Mesendoderm (in vitro differentiated cells): Measurements from ENCODE around the gene UBXN10.

ENCODE experiments used
- DNase-seq: peaks from one replicate; pipeline ENCODE4 v3.0.0; 2013
- H2AK5ac ChIP-seq: 2 replicates; pipeline ENCODE4 v1.6.1; 2013; ENCODE audit warnings: low read length, inconsistent platforms
- H2BK120ac ChIP-seq: 2 replicates; pipeline ENCODE4 v1.6.1; 2013; ENCODE audit warnings: low read depth, mild to moderate bottlenecking, low read length, moderate library complexity, mixed read lengths
- H2BK15ac ChIP-seq: replicated peaks from 2 replicates; pipeline ENCODE4 v1.6.1; 2013; ENCODE audit warnings: low read depth, mild to moderate bottlenecking, moderate library complexity
- H2BK5ac ChIP-seq: 2 replicates; pipeline ENCODE4 v1.6.1; 2013; ENCODE audit warnings: low read length, inconsistent platforms
- H3K18ac ChIP-seq: 2 replicates; pipeline ENCODE4 v1.6.1; 2013; ENCODE audit warnings: mild to moderate bottlenecking, low read length, mixed read lengths
- H3K23ac ChIP-seq: one replicate; pipeline ENCODE4 v1.6.1; 2013; ENCODE audit warnings: low read length
- H3K27ac ChIP-seq: 2 replicates; pipeline ENCODE4 v1.5.1; 2013; ENCODE audit warnings: low read depth, mild to moderate bottlenecking, inconsistent platforms, low read length, moderate library complexity
- H3K27me3 ChIP-seq: 2 replicates; pipeline ENCODE4 v1.6.1; 2013; ENCODE audit warnings: low read length, control low read depth, mild to moderate bottlenecking, inconsistent platforms; ENCODE audit not compliant: insufficient read depth, poor library complexity
- H3K36me3 ChIP-seq: 2 replicates; pipeline ENCODE4 v1.6.1; 2013; ENCODE audit warnings: low read length, inconsistent platforms; ENCODE audit not compliant: control insufficient read depth, insufficient read depth
- H3K4ac ChIP-seq: one replicate; pipeline ENCODE4 v1.6.1; 2013; ENCODE audit warnings: low read depth, mild to moderate bottlenecking, low read length, moderate library complexity
- H3K4me1 ChIP-seq: 2 replicates; pipeline ENCODE4 v1.6.1; 2013; ENCODE audit warnings: low read depth, low read length, inconsistent platforms; ENCODE audit not compliant: control insufficient read depth
- H3K4me2 ChIP-seq: 2 replicates; pipeline ENCODE4 v1.6.1; 2013; ENCODE audit warnings: low read length
- H3K4me3 ChIP-seq: 2 replicates; pipeline ENCODE4 v1.5.1; 2013; ENCODE audit warnings: mild to moderate bottlenecking, low read length
- H3K56ac ChIP-seq: one replicate; pipeline ENCODE4 v1.6.1; 2013; ENCODE audit warnings: low read length
- H3K79me1 ChIP-seq: 2 replicates; pipeline ENCODE4 v1.6.1; 2013; ENCODE audit warnings: low read length, inconsistent platforms
- H3K79me2 ChIP-seq: 2 replicates; pipeline ENCODE4 v1.6.1; 2013; ENCODE audit warnings: mild to moderate bottlenecking, low read length; ENCODE audit not compliant: control insufficient read depth, insufficient read depth
- H3K9ac ChIP-seq: 2 replicates; pipeline ENCODE4 v1.6.1; 2013; ENCODE audit warnings: low read length, inconsistent platforms
- H4K5ac ChIP-seq: one replicate; pipeline ENCODE4 v1.6.1; 2013; ENCODE audit warnings: low read length
- H4K8ac ChIP-seq: one replicate; pipeline ENCODE4 v1.6.1; 2013; ENCODE audit warnings: low read depth, mild to moderate bottlenecking, control low read depth, low read length, moderate library complexity
- WGBS: extraction: QIAGEN DNeasy Blood & Tissue Kit; methylation state at CpG from one replicate; pipeline ENCODE4 v1.1.7; 2013; ENCODE audit warnings: low lambda C conversion rate, missing lambda C conversion rate; ENCODE audit not compliant: insufficient coverage; ENCODE audit errors: extremely low coverage; 5-methylcytosine and 5-hydroxymethylcytosine counted together

Gene UBXN10

DNA sequence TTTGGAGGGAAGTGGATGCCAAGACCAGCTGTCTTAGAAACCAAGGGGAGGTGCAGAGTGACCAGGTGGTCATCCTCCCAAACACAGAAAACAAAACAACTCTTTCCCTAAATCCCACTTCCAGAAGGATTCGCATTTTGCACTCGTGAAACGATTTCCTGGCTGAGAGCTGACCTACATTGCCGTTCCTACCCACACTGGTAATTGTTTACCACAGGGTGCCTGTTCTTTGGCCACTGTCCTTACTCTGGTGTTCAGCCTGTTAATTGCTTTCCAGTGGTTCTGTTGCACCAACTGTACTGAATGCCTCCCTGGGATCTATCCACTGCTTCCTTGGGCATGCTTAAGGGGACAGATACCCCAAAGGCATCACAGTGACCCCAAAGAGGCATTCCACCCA, 23.6 kb downstream of the UBXN10 start:
- no peak for DNase-seq
- Histone ChIP-seq H3K27me3 (no peaks in the 10 kb centered on the region), H3K36me3 (no peaks in the 10 kb centered on the region)

DNA sequence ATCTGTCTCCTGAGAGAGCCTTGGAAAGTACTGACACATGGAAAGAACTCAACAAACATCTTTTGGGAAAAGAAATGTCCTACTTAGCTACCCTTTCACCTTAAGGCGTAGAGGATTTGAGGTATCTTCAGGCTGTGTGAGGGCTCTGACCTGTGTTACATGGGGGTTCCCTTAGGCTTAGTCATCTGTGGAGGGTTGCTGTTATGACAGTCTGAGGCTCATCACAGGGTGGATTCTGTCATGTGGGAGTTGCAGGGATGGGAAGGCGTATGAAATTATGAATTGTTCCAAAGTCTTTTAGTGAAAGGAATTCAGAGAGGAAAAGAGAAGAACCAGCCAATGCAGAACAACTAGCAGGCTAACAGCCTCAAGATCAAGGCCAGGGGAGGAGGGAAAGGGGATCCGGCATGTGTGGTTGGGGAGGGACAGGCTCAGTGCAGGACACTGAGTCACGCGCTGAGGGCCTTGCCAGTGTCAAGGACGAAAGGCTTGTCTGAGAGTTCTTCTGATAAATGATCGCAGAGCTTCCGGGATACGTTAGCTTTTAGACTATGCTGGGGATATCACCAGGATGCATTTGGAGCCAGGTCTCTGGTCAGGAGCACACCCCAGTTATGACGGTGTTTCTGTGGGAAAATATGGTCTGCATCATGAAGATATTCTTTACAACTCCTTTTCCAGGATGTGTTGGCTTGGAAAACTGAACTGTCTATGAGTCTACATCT, 25.0 kb downstream of the UBXN10 start:
- H3K4me3 ChIP-seq, result no peak overlapping the region
- H3K56ac ChIP-seq, result no peak overlapping the region
- H4K5ac ChIP-seq, result no peak overlapping the region
- H3K79me1 ChIP-seq, result no peaks in the 10 kb centered on the region
- H4K8ac ChIP-seq, result no peak overlapping the region
- no peaks in the 10 kb centered on the region for H3K4me1 ChIP-seq
- no peaks in the 10 kb centered on the region for H3K27me3 ChIP-seq
- no peak overlapping the region for H3K27ac ChIP-seq
- H3K18ac ChIP-seq, result no peak overlapping the region
- WGBS, result no CpG with 5 or more reads among the region's 10 CpGs
- no peak overlapping the region for H3K4ac ChIP-seq
- no peak overlapping the region for H3K9ac ChIP-seq
- H2AK5ac ChIP-seq, result no peak overlapping the region
- no peak overlapping the region for H3K4me2 ChIP-seq
- H2BK5ac ChIP-seq, result no peak overlapping the region
- H3K23ac ChIP-seq, result no peak overlapping the region
- no peaks in the 10 kb centered on the region for H3K79me2 ChIP-seq
- no peak overlapping the region for H2BK120ac ChIP-seq
- no peaks in the 10 kb centered on the region for H3K36me3 ChIP-seq
- DNase-seq, result no peak
- H2BK15ac ChIP-seq, result no peak overlapping the region

More for the DNA sequence above, 23.6 kb downstream of the UBXN10 start:
- Histone ChIP-seq H3K9ac (no peak overlapping the region), H3K4me2 (no peak overlapping the region), H2BK15ac (no peak overlapping the region), H3K4ac (no peak overlapping the region), H3K79me2 (no peaks in the 10 kb centered on the region), H3K4me3 (no peak overlapping the region), H3K79me1 (no peaks in the 10 kb centered on the region), H3K4me1 (no peaks in the 10 kb centered on the region), H3K23ac (no peak overlapping the region), H3K56ac (no peak overlapping the region), H2BK120ac (no peak overlapping the region), H3K18ac (no peak overlapping the region), H4K8ac (no peak overlapping the region), H2AK5ac (no peak overlapping the region), H4K5ac (no peak overlapping the region), H3K27ac (no peak overlapping the region), H2BK5ac (no peak overlapping the region)
- no CpG with 5 or more reads among the region's 4 CpGs for WGBS

GRCh38 chr1:20211511-20211931, 25.6 kb downstream of the UBXN10 start:
- H4K5ac ChIP-seq, result no peak overlapping the region
- H3K4me2 ChIP-seq, result no peak overlapping the region
- no peak overlapping the region for H4K8ac ChIP-seq
- no peaks in the 10 kb centered on the region for H3K27me3 ChIP-seq
- no peak overlapping the region for H2AK5ac ChIP-seq
- no peaks in the 10 kb centered on the region for H3K36me3 ChIP-seq
- no peak overlapping the region for H3K9ac ChIP-seq
- no peak overlapping the region for H3K4ac ChIP-seq
- no peak overlapping the region for H2BK5ac ChIP-seq
- no peak overlapping the region for H3K4me3 ChIP-seq
- H3K79me1 ChIP-seq, result no peaks in the 10 kb centered on the region
- H2BK120ac ChIP-seq, result no peak overlapping the region
- no peaks in the 10 kb centered on the region for H3K79me2 ChIP-seq
- no peak overlapping the region for H3K23ac ChIP-seq
- no peak overlapping the region for H2BK15ac ChIP-seq
- no peak for DNase-seq
- no peak overlapping the region for H3K27ac ChIP-seq
- no peaks in the 10 kb centered on the region for H3K4me1 ChIP-seq
- WGBS, result no CpG with 5 or more reads among the region's 4 CpGs
- H3K56ac ChIP-seq, result no peak overlapping the region
- H3K18ac ChIP-seq, result no peak overlapping the region

DNA sequence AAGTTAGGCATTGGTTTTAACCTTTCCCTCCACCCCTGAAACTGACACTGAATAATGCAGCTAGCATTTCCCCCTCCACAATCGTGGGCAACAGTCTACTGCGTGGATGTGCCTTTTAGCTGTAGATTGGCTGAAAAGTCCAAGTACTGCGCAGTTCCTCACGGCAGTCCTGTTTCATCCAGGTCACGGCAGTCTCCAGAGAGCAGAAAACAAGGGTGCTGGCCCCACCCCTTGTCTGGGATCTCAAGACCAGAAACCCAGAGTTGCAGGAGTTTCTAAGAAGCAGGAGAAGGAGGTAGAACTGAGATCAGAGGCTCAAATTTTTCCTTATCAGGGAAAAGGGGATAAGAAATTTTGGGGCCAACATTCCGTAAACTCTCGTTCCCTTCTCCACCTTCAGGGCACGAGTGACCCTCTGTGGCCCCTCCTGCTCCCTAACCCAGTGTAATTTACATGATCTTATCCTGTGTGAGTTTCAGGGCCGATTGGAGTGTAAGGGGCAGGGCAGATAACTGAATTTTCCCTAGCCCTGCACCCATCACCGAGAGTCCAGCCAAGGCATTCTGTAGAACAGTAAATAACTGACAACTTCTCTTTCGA, 26.3 kb downstream of the UBXN10 start:
- Histone ChIP-seq H2BK120ac (no peak overlapping the region), H3K36me3 (no peaks in the 10 kb centered on the region), H3K9ac (no peak overlapping the region), H3K27me3 (no peaks in the 10 kb centered on the region), H2BK15ac (no peak overlapping the region), H2AK5ac (no peak overlapping the region), H3K23ac (no peak overlapping the region), H3K4me1 (no peaks in the 10 kb centered on the region), H3K79me1 (no peaks in the 10 kb centered on the region), H3K79me2 (no peaks in the 10 kb centered on the region), H4K8ac (no peak overlapping the region), H3K4me3 (no peak overlapping the region), H3K18ac (no peak overlapping the region), H2BK5ac (no peak overlapping the region), H4K5ac (no peak overlapping the region), H3K4me2 (no peak overlapping the region), H3K27ac (no peak overlapping the region), H3K4ac (no peak overlapping the region), H3K56ac (no peak overlapping the region)
- no CpG with 5 or more reads among the region's 11 CpGs for whole genome bisulfite sequencing
- DNase-seq, result no peak

DNA sequence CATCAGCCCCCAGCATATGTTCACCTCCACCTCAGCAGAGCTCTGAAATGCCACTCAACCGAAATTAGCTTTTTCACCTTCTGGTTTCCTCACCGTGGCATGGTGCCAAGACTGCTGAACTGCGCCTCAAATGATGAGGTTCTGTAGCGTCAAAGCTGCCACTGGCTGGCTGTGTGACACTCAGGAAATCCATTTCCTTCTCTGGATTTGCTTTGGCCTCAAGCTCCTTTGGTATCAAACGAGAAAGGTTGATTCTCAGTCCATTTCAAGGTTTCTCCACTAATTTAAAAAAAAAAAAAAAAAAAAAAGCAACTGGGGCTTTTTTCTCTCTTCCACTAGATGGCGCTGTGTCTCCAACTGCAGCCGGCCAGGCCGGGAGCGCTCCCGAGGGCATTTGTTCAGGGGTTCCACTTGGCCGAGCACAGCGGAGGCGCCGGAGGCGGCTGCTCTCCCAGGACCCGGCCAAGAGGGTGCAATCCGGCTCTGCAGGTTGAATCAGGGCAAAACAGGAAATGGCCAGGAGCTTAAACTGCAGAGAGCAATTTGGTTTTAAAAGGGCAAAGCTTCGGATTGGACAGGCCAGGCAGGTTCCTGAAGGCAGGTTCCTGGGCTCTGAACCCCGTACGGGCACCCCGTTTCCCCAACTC, 26.9 kb downstream of the UBXN10 start:
- peak overlapping the region; percentile 25 for H3K18ac ChIP-seq
- H3K79me2 ChIP-seq, result no peaks in the 10 kb centered on the region
- no peak overlapping the region for H2BK120ac ChIP-seq
- H3K36me3 ChIP-seq, result no peaks in the 10 kb centered on the region
- H2AK5ac ChIP-seq, result no peak overlapping the region
- peak overlapping the region; percentile 23 for H3K9ac ChIP-seq
- no peaks in the 10 kb centered on the region for H3K4me1 ChIP-seq
- no peak overlapping the region for H3K4me3 ChIP-seq
- peak; percentile 91 for DNase-seq
- no CpG with 5 or more reads among the region's 21 CpGs for WGBS
- H3K79me1 ChIP-seq, result no peaks in the 10 kb centered on the region
- no peaks in the 10 kb centered on the region for H3K27me3 ChIP-seq
- no peak overlapping the region for H2BK5ac ChIP-seq
- no peak overlapping the region for H3K4ac ChIP-seq
- H3K23ac ChIP-seq, result no peak overlapping the region
- H4K8ac ChIP-seq, result no peak overlapping the region
- H3K56ac ChIP-seq, result no peak overlapping the region
- H4K5ac ChIP-seq, result no peak overlapping the region
- H3K4me2 ChIP-seq, result no peak overlapping the region
- no peak overlapping the region for H2BK15ac ChIP-seq
- H3K27ac ChIP-seq, result no peak overlapping the region
